SK-N-MC (cell line): ENCODE measurements around the gene VASN.

ENCODE experiments used
- EZH2 ChIP-seq: fragments of 200-600 bp; sonication (generic); IDR thresholded peaks from one replicate; pipeline ENCODE4 v1.6.1; 2017; ENCODE audit warnings: antibody characterized with exemption
- FOXP2 ChIP-seq: optimal IDR thresholded peaks from 2 replicates; pipeline ENCODE3; 2011; ENCODE audit warnings: mild to moderate bottlenecking, moderate library complexity; ENCODE audit not compliant: insufficient read depth; ENCODE audit errors: extremely low read length, control extremely low read depth
- POLR2AphosphoS5 ChIP-seq: IDR thresholded peaks from 2 replicates; pipeline ENCODE4 v1.6.1; 2012; ENCODE audit warnings: mild to moderate bottlenecking, low read depth, low read length, borderline replicate concordance

- TF ChIP-seq POLR2AphosphoS5 (no peak), EZH2 (no peak), FOXP2 (no peak)
Observed at GRCh38 chr16:4401510-4401909, 29.9 kb downstream of the VASN start.
